ENCODE data around the gene IFNA5.

IFNA5 gene

GRCh38 chr9:21295992-21296391 is 9.1 kb downstream of the IFNA5 start:
- no peak for DNase-seq (ENCODE audit: low read depth)
- no peak overlapping the region for H3K4me3 ChIP-seq (ENCODE audit: low read depth, low read length)

GRCh38 chr9:21294904-21295538 is 10.1 kb downstream of the IFNA5 start:
- DNase-seq (ENCODE audit: low read depth), result no peak

GRCh38 chr9:21294364-21294774 is 10.7 kb downstream of the IFNA5 start:
- no peak overlapping the region for H3K4me3 ChIP-seq (ENCODE audit: low read depth, low read length)
- peak; percentile 17 for DNase-seq (ENCODE audit: low read depth)

More at GRCh38 chr9:21294904-21295538, 10.1 kb downstream of the IFNA5 start:
- H3K4me3 ChIP-seq (ENCODE audit: low read depth, low read length), result no peak overlapping the region

- no peak overlapping the region for H3K4me3 ChIP-seq (ENCODE audit: low read depth, low read length)
- DNase-seq (ENCODE audit: low read depth), result no peak
Observed at GRCh38 chr9:21289848-21290247, 15.3 kb downstream of the IFNA5 start.

GRCh38 chr9:21287280-21287679 is 17.8 kb downstream of the IFNA5 start:
- no peak for DNase-seq (ENCODE audit: low read depth)

GRCh38 chr9:21286659-21287058 is 18.5 kb downstream of the IFNA5 start:
- H3K4me3 ChIP-seq (ENCODE audit: low read depth, low read length), result no peak overlapping the region
- DNase-seq (ENCODE audit: low read depth), result no peak

More at GRCh38 chr9:21287280-21287679, 17.8 kb downstream of the IFNA5 start:
- H3K4me3 ChIP-seq (ENCODE audit: low read depth, low read length), result no peak overlapping the region

GRCh38 chr9:21286099-21286498 is 19.0 kb downstream of the IFNA5 start:
- no peak for DNase-seq (ENCODE audit: low read depth)
- H3K4me3 ChIP-seq (ENCODE audit: low read depth, low read length), result no peak overlapping the region

GRCh38 chr9:21281275-21281674 is 23.8 kb downstream of the IFNA5 start:
- no peak for DNase-seq (ENCODE audit: low read depth)

GRCh38 chr9:21268347-21268657 is 36.8 kb downstream of the IFNA5 start:
- H3K4me3 ChIP-seq (ENCODE audit: low read depth, low read length), result no peak overlapping the region
- DNase-seq (ENCODE audit: low read depth), result no peak

More at GRCh38 chr9:21281275-21281674, 23.8 kb downstream of the IFNA5 start:
- H3K4me3 ChIP-seq (ENCODE audit: low read depth, low read length), result no peak overlapping the region

GRCh38 chr9:21267485-21268346 is 37.4 kb downstream of the IFNA5 start:
- no peak overlapping the region for H3K4me3 ChIP-seq (ENCODE audit: low read depth, low read length)
- DNase-seq (ENCODE audit: low read depth), result no peak

- DNase-seq (ENCODE audit: low read depth), result no peak
- H3K4me3 ChIP-seq (ENCODE audit: low read depth, low read length), result no peak overlapping the region
Observed at GRCh38 chr9:21266733-21267484, 38.2 kb downstream of the IFNA5 start.

- H3K4me3 ChIP-seq (ENCODE audit: low read depth, low read length), result no peak overlapping the region
Observed at GRCh38 chr9:21265421-21266189, 39.5 kb downstream of the IFNA5 start.

GRCh38 chr9:21255538-21256212 is 49.4 kb downstream of the IFNA5 start:
- H3K4me3 ChIP-seq (ENCODE audit: low read depth, low read length), result no peak overlapping the region

More at GRCh38 chr9:21265421-21266189, 39.5 kb downstream of the IFNA5 start:
- DNase-seq (ENCODE audit: low read depth), result no peak

More at GRCh38 chr9:21255538-21256212, 49.4 kb downstream of the IFNA5 start:
- no peak for DNase-seq (ENCODE audit: low read depth)

Measured in skeletal muscle cell (primary cell).